Testis (tissue), 3 donors: Measurements from ENCODE around the gene SEC63. TPM values are rescaled to one million over a fixed set of nuclear protein-coding genes. Genes with fewer than 3 reads are reported as not detected.
"Not testable (repeated sequence)": the region's sequence is repeated elsewhere in the genome, so short reads cannot be mapped to it uniquely, and the experiment has no call there.

ENCODE experiments used
- DNase-seq: peaks from one replicate; pipeline ENCODE4 v3.0.0-alpha.2; 2019
- H3K27ac ChIP-seq, 2 donors: fragments of 200-600 bp; sonication (generic); one replicate each; pipeline ENCODE4 v1.5.1; 2019
- H3K27me3 ChIP-seq: fragments of 200-600 bp; sonication (generic); one replicate; pipeline ENCODE4 v1.5.1; 2019
- H3K36me3 ChIP-seq: fragments of 200-600 bp; sonication (generic); one replicate; pipeline ENCODE4 v1.5.1; 2017; ENCODE audit warnings: low read depth; ENCODE audit errors: missing control alignments
- H3K4me1 ChIP-seq: fragments of 200-600 bp; sonication (generic); one replicate; pipeline ENCODE4 v1.5.1; 2019
- H3K4me3 ChIP-seq, 2 donors: fragments of 200-600 bp; sonication (generic); one replicate each; pipeline ENCODE4 v1.5.1; 2017 to 2019
- H3K9me3 ChIP-seq: fragments of 200-600 bp; sonication (generic); one replicate; pipeline ENCODE4 v1.5.1; 2017
- POLR2A ChIP-seq: fragments of 450-650 bp; IDR thresholded peaks from one replicate; pipeline ENCODE4 v1.6.1; 2017; ENCODE audit warnings: antibody characterized with exemption, mild to moderate bottlenecking, moderate library complexity
- WGBS, 2 donors: methylation state at CpG; one replicate each; pipeline ENCODE4 v1.1.5; 2018; 5-methylcytosine and 5-hydroxymethylcytosine counted together
- intact Hi-C: fragments of 100-400 bp; cut with DNase I; formaldehyde crosslinking; loops from one replicate; pipeline ENCODE4 v1.15.1; 2023; ENCODE audit warnings: low total_unique reads
- polyA plus RNA-seq: library from polyadenylated mRNA; stranded (reverse); fragments of 350-450 nt; fragmentation: Illumina TruSeq; extraction: RNeasy Lipid Tissue Mini Kit (QIAGEN cat#74804); gene quantifications from one replicate; pipeline ENCODE4 v1.2.3, GENCODE V29; 2014; ENCODE audit warnings: low read depth, low replicate concordance; ENCODE audit not compliant: insufficient read depth
- total RNA-seq, 2 donors: library from RNA; depleted of rRNA; stranded (reverse); fragments of >200 nt; gene quantifications; one replicate each; pipeline ENCODE4 v1.2.3, GENCODE V29; 2016
- TF ChIP-seq, protein P1 (sequence below), 3 experiments: fragments of 450-650 bp in 2 of 3; fragments of 200-600 bp in 1 of 3; sonication (generic) in 1 of 3; IDR thresholded peaks; one replicate each; pipeline ENCODE4 v1.5.1; 2016 to 2019; ENCODE audit warnings: antibody characterized with exemption in 3 of 3, mild to moderate bottlenecking in 2 of 3, moderate library complexity in 1 of 3

SEC63 gene
- total and polyA plus RNA-seq, 3 donors from 2014 or later = 53.4 to 68.1 (median 64.9) TPM

DNA sequence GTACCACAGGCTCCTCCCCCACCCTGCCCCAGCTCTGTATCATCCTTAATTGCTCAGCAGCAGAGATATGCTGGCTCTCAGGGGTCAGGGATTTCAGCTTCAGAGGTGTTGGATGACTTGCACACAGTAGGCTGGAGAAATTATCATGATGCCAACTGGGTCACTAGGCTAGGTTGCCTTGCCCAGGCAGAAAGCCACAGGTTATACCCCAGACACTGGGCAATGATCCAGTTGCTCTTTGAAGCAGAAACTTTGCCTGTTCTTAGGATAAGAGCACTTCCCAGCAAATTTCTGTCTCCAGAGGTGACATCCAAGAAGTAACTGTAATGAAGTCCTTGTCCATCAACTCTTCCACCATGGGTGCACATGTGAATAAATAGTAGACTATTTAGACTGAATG lies 95.6 kb downstream of the SEC63 start:
- Histone ChIP-seq H3K4me3 (no peak overlapping the region), H3K27me3 (no peaks in the 10 kb centered on the region), H3K4me1 (no peaks in the 10 kb centered on the region), H3K27ac (no peak overlapping the region), H3K9me3 (no peaks in the 10 kb centered on the region), H3K36me3 (no peaks in the 10 kb centered on the region)
- intact Hi-C loops = no loop called here
- DNase-seq = no peak
- TF ChIP-seq POLR2A = no peak
- TF ChIP-seq, protein P1, sequence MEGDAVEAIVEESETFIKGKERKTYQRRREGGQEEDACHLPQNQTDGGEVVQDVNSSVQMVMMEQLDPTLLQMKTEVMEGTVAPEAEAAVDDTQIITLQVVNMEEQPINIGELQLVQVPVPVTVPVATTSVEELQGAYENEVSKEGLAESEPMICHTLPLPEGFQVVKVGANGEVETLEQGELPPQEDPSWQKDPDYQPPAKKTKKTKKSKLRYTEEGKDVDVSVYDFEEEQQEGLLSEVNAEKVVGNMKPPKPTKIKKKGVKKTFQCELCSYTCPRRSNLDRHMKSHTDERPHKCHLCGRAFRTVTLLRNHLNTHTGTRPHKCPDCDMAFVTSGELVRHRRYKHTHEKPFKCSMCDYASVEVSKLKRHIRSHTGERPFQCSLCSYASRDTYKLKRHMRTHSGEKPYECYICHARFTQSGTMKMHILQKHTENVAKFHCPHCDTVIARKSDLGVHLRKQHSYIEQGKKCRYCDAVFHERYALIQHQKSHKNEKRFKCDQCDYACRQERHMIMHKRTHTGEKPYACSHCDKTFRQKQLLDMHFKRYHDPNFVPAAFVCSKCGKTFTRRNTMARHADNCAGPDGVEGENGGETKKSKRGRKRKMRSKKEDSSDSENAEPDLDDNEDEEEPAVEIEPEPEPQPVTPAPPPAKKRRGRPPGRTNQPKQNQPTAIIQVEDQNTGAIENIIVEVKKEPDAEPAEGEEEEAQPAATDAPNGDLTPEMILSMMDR (IDR thresholded peaks at IDR 0.05) = no peak

DNA sequence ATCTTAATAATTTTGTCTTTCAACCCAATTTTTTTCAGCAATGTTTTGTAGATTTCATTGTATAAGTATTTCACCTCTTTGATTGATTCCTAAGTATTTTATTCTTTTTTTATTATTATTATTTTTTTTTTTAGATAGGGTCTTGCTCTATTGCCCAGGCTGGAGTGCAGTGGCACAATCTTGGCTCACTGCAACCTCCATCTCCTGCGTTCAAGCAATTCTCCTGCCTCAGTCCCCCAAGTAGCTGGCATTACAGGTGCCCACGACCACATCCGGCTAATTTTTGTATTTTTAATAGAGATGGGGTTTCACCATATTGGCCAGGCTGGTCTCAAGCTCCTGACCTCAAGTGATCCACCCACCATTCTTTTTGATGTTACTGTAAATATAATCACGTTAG lies 97.0 kb downstream of the SEC63 start:
- WGBS, 2 donors = 92 to 95% methylated on average over 4 of the region's 4 CpGs

DNA sequence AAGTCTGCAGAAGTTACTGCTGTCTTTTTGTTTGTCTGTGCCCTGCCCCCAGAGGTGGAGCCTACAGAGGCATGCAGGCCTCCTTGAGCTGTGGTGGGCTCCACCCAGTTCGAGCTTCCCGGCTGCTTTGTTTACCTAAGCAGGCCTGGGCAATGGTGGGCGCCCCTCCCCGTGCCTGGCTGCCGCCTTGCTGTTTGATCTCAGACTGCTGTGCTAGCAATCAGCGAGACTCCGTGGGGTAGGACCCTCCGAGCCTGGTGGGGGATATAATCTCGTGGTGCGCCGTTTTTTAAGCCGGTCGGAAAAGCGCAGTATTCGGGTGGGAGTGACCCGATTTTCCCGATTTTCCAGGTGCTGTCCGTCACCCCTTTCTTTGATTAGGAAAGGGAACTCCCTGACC lies 97.9 kb downstream of the SEC63 start:
- H3K9me3 ChIP-seq, H3K4me1 ChIP-seq, intact Hi-C loops, H3K4me3 ChIP-seq, DNase-seq, H3K36me3 ChIP-seq, H3K27me3 ChIP-seq, H3K27ac ChIP-seq: not testable (repeated sequence)
- 78 to 84% methylated on average over 14 to 18 of the region's 18 CpGs for WGBS, 2 donors

More for the DNA sequence above, 97.0 kb downstream of the SEC63 start:
- H3K9me3 ChIP-seq, H3K27me3 ChIP-seq, H3K4me1 ChIP-seq, intact Hi-C loops, H3K36me3 ChIP-seq, H3K27ac ChIP-seq, H3K4me3 ChIP-seq, DNase-seq: not testable (repeated sequence)

DNA sequence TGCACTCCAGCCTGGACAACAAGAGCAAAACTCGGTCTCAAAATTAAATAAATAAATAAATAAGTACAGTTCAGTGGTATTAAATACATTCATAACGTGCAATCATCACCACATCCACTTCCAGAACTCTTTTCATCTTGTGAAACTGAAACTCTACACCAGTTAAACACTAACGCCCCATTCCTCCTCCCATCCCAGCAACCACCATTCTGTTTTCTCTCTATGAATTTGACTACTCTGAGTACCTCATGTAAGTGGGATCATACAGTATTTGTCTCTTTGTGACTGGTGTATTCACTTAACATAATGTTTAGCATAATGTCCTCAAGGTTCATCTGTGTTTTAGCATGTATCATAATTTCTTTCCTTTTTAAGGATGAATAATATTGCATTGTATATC lies 104.8 kb downstream of the SEC63 start:
- TF ChIP-seq, protein P1 (IDR thresholded peaks at IDR 0.05) = no peak
- TF ChIP-seq POLR2A = no peak
- H3K4me3 ChIP-seq = no peak overlapping the region
- no peaks in the 10 kb centered on the region for H3K4me1 ChIP-seq
- intact Hi-C loops = no loop called here
- no peak overlapping the region for H3K27ac ChIP-seq
- H3K27me3 ChIP-seq = no peaks in the 10 kb centered on the region
- H3K36me3 ChIP-seq = no peaks in the 10 kb centered on the region
- H3K9me3 ChIP-seq = no peaks in the 10 kb centered on the region
- WGBS, 2 donors = 89 to 90% methylated on average over 3 of the region's 3 CpGs
- no peak for DNase-seq

DNA sequence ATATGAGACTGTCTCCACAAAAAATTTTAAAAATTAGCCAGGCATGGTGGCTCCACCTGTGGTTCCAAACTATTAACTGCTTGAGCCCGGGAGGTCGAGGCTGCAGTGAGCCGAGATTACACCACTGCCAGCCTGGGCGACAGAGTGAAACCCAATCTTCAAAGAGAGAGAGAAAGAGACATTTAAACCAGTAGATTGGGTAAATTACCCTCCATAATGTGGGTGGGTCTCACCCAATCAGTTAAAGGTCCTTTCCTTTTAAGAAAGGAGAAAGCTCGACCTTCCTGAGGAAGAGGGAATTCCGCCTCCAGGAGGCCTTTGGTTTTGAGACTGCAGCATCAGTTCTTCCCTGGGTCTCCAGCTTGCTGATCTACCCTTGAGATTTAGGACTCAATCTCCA lies 108.7 kb downstream of the SEC63 start:
- intact Hi-C loops = no loop called here
- 67 to 79% methylated on average over 6 of the region's 6 CpGs for WGBS, 2 donors

More for the DNA sequence above, 108.7 kb downstream of the SEC63 start:
- H3K36me3 ChIP-seq = no peaks in the 10 kb centered on the region
- TF ChIP-seq, protein P1 (IDR thresholded peaks at IDR 0.05) = no peak
- no peak for TF ChIP-seq POLR2A
- no peak for DNase-seq
- H3K9me3 ChIP-seq = no peaks in the 10 kb centered on the region
- no peaks in the 10 kb centered on the region for H3K4me1 ChIP-seq
- no peak overlapping the region for H3K4me3 ChIP-seq
- no peak overlapping the region for H3K27ac ChIP-seq
- no peaks in the 10 kb centered on the region for H3K27me3 ChIP-seq
